Fibroblast of pulmonary artery (primary cell): ENCODE results near the gene BANP.
"Not testable (repeated sequence)": the region's sequence is repeated elsewhere in the genome, so short reads cannot be mapped to it uniquely, and the experiment has no call there.

Source experiments
- DNase-seq: peaks from one replicate; pipeline ENCODE4 v3.0.0-alpha.2; 2010; ENCODE audit warnings: low read depth
- H3K4me3 ChIP-seq: replicated peaks from 2 replicates; pipeline ENCODE4 v1.5.1; 2011; ENCODE audit warnings: low read depth, mild to moderate bottlenecking, control low read depth, low read length, moderate library complexity
- CTCF ChIP-seq: IDR thresholded peaks from 2 replicates; pipeline ENCODE4 v1.5.1; 2011; ENCODE audit warnings: mild to moderate bottlenecking, control low read depth, low read length, inconsistent platforms; ENCODE audit errors: missing control alignments

Gene BANP

DNA sequence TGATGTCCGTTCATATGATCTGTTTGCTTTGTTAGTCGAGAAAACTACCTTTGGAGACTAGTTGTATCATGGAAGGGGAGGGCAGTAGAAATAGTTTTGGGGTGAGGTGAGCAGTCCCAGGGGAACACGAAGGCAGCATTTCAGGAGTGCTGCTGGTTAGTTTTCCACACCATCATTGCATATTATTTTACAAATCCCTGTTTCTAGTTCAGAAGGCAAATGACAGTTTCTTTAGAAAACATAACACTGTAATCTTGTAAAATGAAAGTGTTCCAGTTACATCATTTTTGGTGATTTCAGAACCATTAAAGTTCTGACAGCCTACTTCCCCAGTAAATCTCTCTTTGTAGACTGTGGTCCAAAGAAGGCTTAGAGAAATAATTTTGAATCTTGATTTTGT is 25.4 kb downstream of the BANP start:
- no peak overlapping the region for H3K4me3 ChIP-seq
- TF ChIP-seq CTCF = no peak
- no peak for DNase-seq

DNA sequence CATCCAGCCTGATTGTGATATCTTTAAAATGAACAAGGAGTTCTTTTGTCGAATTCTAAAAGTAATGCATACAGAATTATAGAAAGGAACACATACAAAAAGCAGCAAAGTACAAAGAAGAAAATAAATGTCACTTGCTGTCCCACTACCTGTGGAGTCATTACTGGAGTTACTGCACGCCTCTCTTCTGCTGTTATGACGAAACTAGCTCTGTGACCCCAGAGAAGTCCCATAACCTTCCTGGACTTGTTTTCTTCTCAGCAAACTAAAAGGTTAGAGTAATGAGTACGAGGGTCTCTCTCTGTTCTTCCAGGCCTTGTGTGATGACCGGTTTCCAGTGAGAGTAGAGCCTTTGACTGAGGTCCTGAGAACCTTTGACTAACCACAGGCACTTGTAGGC is 26.9 kb downstream of the BANP start:
- no peak for TF ChIP-seq CTCF
- no peak overlapping the region for H3K4me3 ChIP-seq
- DNase-seq = no peak

- no peak overlapping the region for H3K4me3 ChIP-seq
- TF ChIP-seq CTCF = no peak
Measured at GRCh38 chr16:87979352-87979751, 28.1 kb downstream of the BANP start.

DNA sequence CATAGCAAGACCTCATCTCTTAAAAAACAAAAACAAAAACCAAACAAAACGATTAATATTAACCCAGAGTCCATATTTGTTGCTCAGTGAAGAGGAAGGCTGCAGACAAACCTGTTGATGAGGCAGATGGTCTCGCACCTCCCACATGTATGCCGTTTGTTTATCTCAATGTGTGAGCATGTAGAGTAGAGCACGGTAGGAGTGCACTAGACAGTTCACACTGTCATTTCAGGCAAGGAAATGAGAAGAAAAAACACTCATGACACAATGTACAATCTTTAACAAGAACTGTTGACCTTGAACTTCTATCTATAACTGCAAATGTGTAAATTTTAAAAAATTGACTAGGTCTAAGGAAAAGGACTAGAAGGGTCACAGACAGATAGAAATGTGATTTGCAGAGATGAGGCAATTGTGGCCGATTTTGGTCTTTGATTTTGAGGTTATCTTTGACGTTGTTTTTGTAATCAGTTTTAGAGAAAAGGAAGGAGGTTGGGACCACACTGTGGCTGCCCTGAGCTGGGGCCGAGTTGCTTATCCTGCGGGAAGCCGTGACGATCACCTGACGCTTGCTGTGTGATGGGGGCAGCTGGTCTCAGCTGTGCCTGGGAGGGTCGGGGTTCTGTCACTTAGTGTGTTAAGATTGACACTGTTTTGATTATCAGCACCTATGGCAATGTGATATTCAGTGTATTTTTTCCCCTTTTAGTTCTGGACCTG is 28.8 kb downstream of the BANP start:
- not testable (repeated sequence) for DNase-seq, H3K4me3 ChIP-seq

More at GRCh38 chr16:87979352-87979751, 28.1 kb downstream of the BANP start:
- no peak for DNase-seq

DNA sequence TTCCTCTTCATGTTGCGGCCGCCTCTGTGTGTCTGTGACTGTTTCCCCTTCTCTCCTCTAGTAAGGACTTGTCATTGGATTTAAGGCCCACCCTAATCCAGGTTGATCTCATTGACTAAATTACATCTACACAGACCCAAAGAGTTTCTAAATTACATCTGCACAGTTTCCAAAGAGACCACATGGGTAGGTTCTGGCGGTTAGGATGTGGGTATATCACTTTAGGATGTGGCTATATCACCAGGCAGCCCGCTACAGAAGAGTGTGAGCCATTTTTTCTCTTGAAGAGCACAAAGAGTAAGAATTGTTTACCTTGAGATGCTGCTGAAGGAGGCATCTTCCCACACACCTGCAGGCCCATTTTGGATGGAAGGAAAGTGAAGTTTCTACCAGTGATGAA is 30.1 kb downstream of the BANP start:
- H3K4me3 ChIP-seq = not testable (repeated sequence)

DNA sequence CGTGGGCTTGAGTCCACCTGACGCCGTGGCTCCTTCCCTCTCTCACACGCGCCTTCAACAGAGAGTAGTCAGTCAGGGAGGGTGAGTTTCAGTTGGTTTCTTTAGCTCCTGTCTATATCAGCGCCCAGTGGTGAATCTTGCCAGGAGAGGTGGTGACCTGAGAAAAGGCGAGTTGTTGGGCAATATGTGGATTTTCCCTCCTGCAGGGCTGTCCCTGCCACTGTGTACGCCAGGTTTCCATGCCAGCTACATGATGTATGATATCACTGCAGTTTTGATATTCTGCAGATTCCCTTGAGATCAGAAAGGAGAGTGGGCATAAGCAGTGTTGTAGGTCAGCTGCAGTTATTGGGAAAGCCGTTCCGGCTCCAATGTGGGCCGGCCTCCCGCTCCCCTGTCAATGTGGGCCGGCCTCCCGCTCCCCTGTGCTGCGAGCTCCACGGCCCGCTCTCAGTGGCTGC is 31.4 kb downstream of the BANP start:
- DNase-seq = no peak
- no peak for TF ChIP-seq CTCF
- H3K4me3 ChIP-seq = no peak overlapping the region

More for the DNA sequence above, 30.1 kb downstream of the BANP start:
- not testable (repeated sequence) for DNase-seq

- peak; percentile 45 for TF ChIP-seq CTCF
- not testable (repeated sequence) for H3K4me3 ChIP-seq, DNase-seq
Measured at GRCh38 chr16:87983072-87983736, 32.0 kb downstream of the BANP start.

DNA sequence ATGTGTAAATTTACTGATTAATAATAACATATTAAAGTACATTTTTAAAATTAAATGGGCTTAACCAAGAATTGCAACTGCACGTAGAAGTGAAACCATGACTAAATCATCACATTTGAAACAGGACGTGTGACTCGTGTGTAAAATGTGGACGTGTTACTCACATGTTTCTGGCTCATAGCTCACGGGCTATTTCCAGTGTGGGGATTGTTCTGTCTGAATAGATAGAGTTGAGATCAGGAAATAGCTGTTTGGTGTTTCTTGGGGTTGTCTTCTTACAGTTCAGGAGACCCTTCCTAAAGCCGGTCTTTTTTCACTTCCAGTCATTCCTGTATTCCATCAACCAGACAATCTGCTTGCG is 32.5 kb downstream of the BANP start:
- DNase-seq = peak; percentile 28
- H3K4me3 ChIP-seq = not testable (repeated sequence)

DNA sequence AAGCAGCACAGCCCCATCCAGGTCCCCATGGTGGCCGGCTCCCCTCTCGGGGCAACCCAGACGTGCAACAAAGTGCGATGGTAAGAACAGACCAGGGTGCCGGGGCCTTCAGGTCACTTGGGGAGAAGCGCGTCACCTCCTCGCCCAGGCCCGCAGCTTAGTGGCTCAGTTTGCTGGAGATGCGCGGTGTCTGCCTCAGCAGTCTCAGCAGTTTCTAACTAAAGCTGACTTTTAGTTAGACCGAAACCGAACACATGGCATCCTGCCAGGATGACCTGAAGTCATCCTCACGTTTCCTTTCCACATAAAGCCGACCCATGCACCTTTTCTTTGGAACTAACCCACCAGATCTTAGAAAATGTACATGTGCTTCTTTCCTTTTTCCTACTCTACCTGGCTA is 32.9 kb downstream of the BANP start:
- H3K4me3 ChIP-seq, DNase-seq: not testable (repeated sequence)
